NCI-H2029 treated with DMSO at 0.1 percent for 48 hours (cell line): ENCODE data around the gene SLC52A1.
A peak's percentile ranks its signal among the peaks of the same experiment; 100 is the strongest.

Experiments
- DNase-seq: peaks from one replicate; lab custom pipeline; 2025; lab: John Stamatoyannopoulos, UW

The SLC52A1 gene

GRCh38 chr17:4987767-4988567 is 47.3 kb downstream of the SLC52A1 start:
- no peak for DNase-seq

- DNase-seq, result peak; percentile 17
Measured at GRCh38 chr17:4986951-4987766, 48.1 kb downstream of the SLC52A1 start, which contains the start of gene CAMTA2. CAMTA2 (minus strand) TSS chr17:4987675; CDS start chr17:4986222, 1,453 bp downstream.

GRCh38 chr17:4986403-4986802 is 48.8 kb downstream of the SLC52A1 start:
- no peak for DNase-seq
